RWPE1 (cell line): ENCODE data around the gene ENPP6.

Source experiments
- CTCF ChIA-PET: fragments of 350-600 bp; sonication (Branson Sonifier 250); formaldehyde crosslinking; extraction: SDS; loops from one replicate; lab custom pipeline; 2021; lab: Yijun Ruan, JAX
- POLR2A ChIA-PET: fragments of 400-600 bp; formaldehyde crosslinking; extraction: SDS; loops from one replicate; lab custom pipeline; 2020; ENCODE audit warnings: antibody characterized with exemption; ENCODE audit not compliant: low non-redundant PET; lab: Yijun Ruan, JAX
- DNase-seq: peaks from one replicate; pipeline ENCODE4 v3.0.0; 2012; ENCODE audit warnings: low spot score
- H3K27ac ChIP-seq: fragments of 450-650 bp; 2 replicates; pipeline ENCODE4 v1.5.1; 2017
- CTCF ChIP-seq: fragments of 450-650 bp; conservative IDR thresholded peaks from 2 replicates; pipeline ENCODE4 v1.5.1; 2017; ENCODE audit warnings: low read depth, mild to moderate bottlenecking

ENPP6 gene

GRCh38 chr4:184168406-184169019 is 49.2 kb downstream of the ENPP6 start:
- peak; percentile 59 for DNase-seq
- no peak overlapping the region for H3K27ac ChIP-seq
- CTCF ChIA-PET = interaction anchor here (0.6 to 0.7 kb wide), 8 partner anchors 12 to 479 kb away, joined by 3 to 5 read pairs (median 4); no protein-coding TSS in a partner anchor
- peak; percentile 93 for TF ChIP-seq CTCF
- POLR2A ChIA-PET = no interaction called here

GRCh38 chr4:184167576-184167975 is 50.1 kb downstream of the ENPP6 start:
- CTCF ChIA-PET = interaction anchor here (0.5 kb wide), 1 partner anchor 487 kb away, joined by 3 read pairs; no protein-coding TSS in a partner anchor
- no peak for TF ChIP-seq CTCF
- POLR2A ChIA-PET = no interaction called here
- no peak overlapping the region for H3K27ac ChIP-seq
- no peak for DNase-seq

- H3K27ac ChIP-seq = no peak overlapping the region
- CTCF ChIA-PET = no interaction called here
- no peak for TF ChIP-seq CTCF
- DNase-seq = no peak
- POLR2A ChIA-PET = no interaction called here
Measured at GRCh38 chr4:184166736-184167135, 50.9 kb downstream of the ENPP6 start.

GRCh38 chr4:184165291-184165690 is 52.4 kb downstream of the ENPP6 start:
- no peak overlapping the region for H3K27ac ChIP-seq
- TF ChIP-seq CTCF = no peak
- DNase-seq = no peak
- POLR2A ChIA-PET = no interaction called here
- CTCF ChIA-PET = interaction anchor here (0.5 to 0.6 kb wide), 2 partner anchors 341 to 1000 kb away, joined by 4 to 7 read pairs; no protein-coding TSS in a partner anchor

GRCh38 chr4:184163813-184164212 is 53.9 kb downstream of the ENPP6 start:
- DNase-seq = peak; percentile 45
- peak; percentile 42 for TF ChIP-seq CTCF
- POLR2A ChIA-PET = no interaction called here
- CTCF ChIA-PET = interaction anchor here (0.8 kb wide), 1 partner anchor 330 kb away, joined by 3 read pairs; no protein-coding TSS in a partner anchor
- H3K27ac ChIP-seq = no peak overlapping the region

GRCh38 chr4:184162596-184162995 is 55.1 kb downstream of the ENPP6 start:
- no peak for DNase-seq
- H3K27ac ChIP-seq = no peak overlapping the region
- ChIA-PET POLR2A (no interaction called here), CTCF (no interaction called here)
- no peak for TF ChIP-seq CTCF
